ENCODE data around the gene CXorf38. TPM values are rescaled to one million over a fixed set of nuclear protein-coding genes. Genes with fewer than 3 reads are reported as not detected.
"Not testable (repeated sequence)": the region's sequence is repeated elsewhere in the genome, so short reads cannot be mapped to it uniquely, and the experiment has no call there.

Gene CXorf38
- total and polyA plus RNA-seq, 2 donors, result 8.0 to 12.5 TPM

GRCh38 chrX:40615976-40616375, 31.4 kb downstream of the CXorf38 start:
- Histone ChIP-seq H3K4me1 (ENCODE audit: insufficient read depth) (no peaks in the 10 kb centered on the region), H3K4me3 (ENCODE audit: low read depth, low read length) (no peak overlapping the region), H3K27ac (ENCODE audit: low read depth) (no peak overlapping the region), H3K36me3 (ENCODE audit: insufficient read depth) (no peaks in the 10 kb centered on the region)
- WGBS, result 80% methylated on average over 9 of the region's 9 CpGs
- DNase-seq (ENCODE audit: extremely low spot score), result no peak

GRCh38 chrX:40612511-40612910, 34.9 kb downstream of the CXorf38 start:
- Histone ChIP-seq H3K4me1 (ENCODE audit: insufficient read depth) (no peaks in the 10 kb centered on the region), H3K27ac (ENCODE audit: low read depth) (no peak overlapping the region), H3K36me3 (ENCODE audit: insufficient read depth) (no peaks in the 10 kb centered on the region), H3K4me3 (ENCODE audit: low read depth, low read length) (no peak overlapping the region)
- WGBS, result 59% methylated on average over 4 of the region's 4 CpGs
- no peak for DNase-seq (ENCODE audit: extremely low spot score)

DNA sequence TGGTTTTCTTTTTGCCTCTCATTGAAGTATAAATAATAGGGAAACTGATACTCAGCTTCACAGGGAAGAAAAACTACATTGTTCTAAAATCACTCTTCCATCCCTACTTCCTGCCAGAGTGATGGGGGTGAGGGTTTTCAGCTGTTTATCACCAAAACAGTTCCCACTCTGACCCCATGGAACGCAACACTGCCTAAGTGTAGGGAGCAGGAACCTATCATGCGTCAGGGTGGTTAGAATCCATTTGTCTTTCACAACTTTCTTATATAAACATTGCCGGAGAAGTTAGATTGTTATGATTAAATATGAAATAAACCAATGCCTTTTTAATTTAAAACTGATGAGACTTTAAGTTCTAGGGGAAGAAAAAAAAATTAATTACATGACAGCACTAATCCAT, 40.0 kb downstream of the CXorf38 start:
- no peak overlapping the region for H3K4me3 ChIP-seq (ENCODE audit: low read depth, low read length)
- WGBS, result 57% methylated on average over 3 of the region's 3 CpGs
- H3K4me1 ChIP-seq (ENCODE audit: insufficient read depth), result no peaks in the 10 kb centered on the region
- DNase-seq (ENCODE audit: extremely low spot score), result no peak
- no peaks in the 10 kb centered on the region for H3K36me3 ChIP-seq (ENCODE audit: insufficient read depth)
- H3K27ac ChIP-seq (ENCODE audit: low read depth), result no peak overlapping the region

- Histone ChIP-seq H3K27ac (ENCODE audit: low read depth) (no peak overlapping the region), H3K4me3 (ENCODE audit: low read depth, low read length) (no peak overlapping the region), H3K4me1 (ENCODE audit: insufficient read depth) (no peaks in the 10 kb centered on the region), H3K36me3 (ENCODE audit: insufficient read depth) (no peaks in the 10 kb centered on the region)
- DNase-seq (ENCODE audit: extremely low spot score), result no peak
- WGBS, result 95% methylated on average over 6 of the region's 6 CpGs
Observed at GRCh38 chrX:40603446-40603845, 43.9 kb downstream of the CXorf38 start.

- H3K4me3 ChIP-seq (ENCODE audit: low read depth, low read length); H3K4me1 ChIP-seq (ENCODE audit: insufficient read depth); H3K36me3 ChIP-seq (ENCODE audit: insufficient read depth); H3K27ac ChIP-seq (ENCODE audit: low read depth); DNase-seq (ENCODE audit: extremely low spot score): not testable (repeated sequence)
- WGBS, result 93% methylated on average over 6 of the region's 6 CpGs
Observed at GRCh38 chrX:40589616-40590321, 57.6 kb downstream of the CXorf38 start.

DNA sequence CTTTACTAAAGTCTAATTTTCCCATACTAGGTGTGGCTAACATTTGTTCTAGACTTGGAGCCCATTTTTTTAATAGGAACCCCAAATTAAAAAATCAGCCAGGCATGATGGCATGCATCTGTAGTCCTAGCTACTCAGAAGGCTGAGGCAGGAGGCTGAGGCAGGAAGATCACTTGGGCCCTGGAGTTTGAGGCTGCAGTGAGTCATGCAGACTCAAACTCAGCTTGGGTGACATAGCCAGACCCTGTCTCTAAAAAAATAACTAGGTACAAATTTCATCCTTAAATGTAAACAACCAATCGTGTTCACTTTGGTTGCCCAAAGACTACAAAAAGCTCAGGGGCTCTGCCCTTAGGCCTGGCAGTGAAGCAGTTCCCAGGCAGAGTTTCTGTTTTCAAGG, 59.7 kb downstream of the CXorf38 start:
- H3K4me3 ChIP-seq (ENCODE audit: low read depth, low read length); H3K36me3 ChIP-seq (ENCODE audit: insufficient read depth); DNase-seq (ENCODE audit: extremely low spot score); H3K4me1 ChIP-seq (ENCODE audit: insufficient read depth); H3K27ac ChIP-seq (ENCODE audit: low read depth): not testable (repeated sequence)
- 55% methylated on average over 1 of the region's 1 CpG for WGBS

GRCh38 chrX:40582811-40583210, 64.5 kb downstream of the CXorf38 start:
- no peaks in the 10 kb centered on the region for H3K4me1 ChIP-seq (ENCODE audit: insufficient read depth)
- DNase-seq (ENCODE audit: extremely low spot score), result no peak
- 79% methylated on average over 2 of the region's 2 CpGs for WGBS
- H3K36me3 ChIP-seq (ENCODE audit: insufficient read depth), result no peaks in the 10 kb centered on the region
- H3K27ac ChIP-seq (ENCODE audit: low read depth), result no peak overlapping the region
- no peak overlapping the region for H3K4me3 ChIP-seq (ENCODE audit: low read depth, low read length)

DNA sequence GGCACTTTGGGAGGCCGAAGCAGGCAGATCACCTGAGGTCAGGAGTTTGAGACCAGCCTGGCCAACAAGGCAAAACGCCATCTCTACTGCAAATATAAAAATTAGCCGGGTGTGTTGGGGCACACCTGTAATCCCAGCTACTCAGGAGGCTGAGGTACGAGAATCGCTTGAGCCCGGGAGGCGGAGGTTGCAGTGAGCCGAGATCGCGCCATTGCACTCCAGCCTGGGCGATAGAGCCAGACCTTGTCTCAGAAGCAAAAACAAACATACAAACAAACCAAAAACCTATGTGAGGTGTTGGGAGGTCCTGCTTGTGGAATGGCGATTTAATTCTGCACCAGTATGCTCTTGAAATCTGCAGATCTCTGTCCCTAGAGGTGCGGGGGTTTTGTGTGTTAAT, 65.2 kb downstream of the CXorf38 start:
- not testable (repeated sequence) for H3K4me1 ChIP-seq (ENCODE audit: insufficient read depth); H3K27ac ChIP-seq (ENCODE audit: low read depth); DNase-seq (ENCODE audit: extremely low spot score); H3K36me3 ChIP-seq (ENCODE audit: insufficient read depth); H3K4me3 ChIP-seq (ENCODE audit: low read depth, low read length)
- 94% methylated on average over 13 of the region's 13 CpGs for WGBS

- Histone ChIP-seq H3K4me3 (ENCODE audit: low read depth, low read length) (peak overlapping the region; percentile 89), H3K27ac (ENCODE audit: low read depth) (peak overlapping the region; percentile 86), H3K4me1 (ENCODE audit: insufficient read depth) (no peaks in the 10 kb centered on the region), H3K36me3 (ENCODE audit: insufficient read depth) (no peaks in the 10 kb centered on the region)
- WGBS, result 3% methylated on average over 15 of the region's 15 CpGs
- no peak for DNase-seq (ENCODE audit: extremely low spot score)
Observed at GRCh38 chrX:40581336-40581920, 65.9 kb downstream of the CXorf38 start.

- Histone ChIP-seq H3K4me1 (ENCODE audit: insufficient read depth) (no peaks in the 10 kb centered on the region), H3K36me3 (ENCODE audit: insufficient read depth) (no peaks in the 10 kb centered on the region), H3K4me3 (ENCODE audit: low read depth, low read length) (peak within 1 kb of the TSS; percentile 89), H3K27ac (ENCODE audit: low read depth) (peak within 1 kb of the TSS; percentile 86)
- under 1% methylated on average over 88 of the region's 89 CpGs for WGBS
- peak; percentile 86 for DNase-seq (ENCODE audit: extremely low spot score)
Observed at GRCh38 chrX:40580537-40581335, 66.6 kb downstream of the CXorf38 start, which contains the start of gene ATP6AP2. Gene ATP6AP2 (plus strand): TSS chrX:40580970. CDS start chrX:40581066, 96 bp downstream.

- H3K4me3 ChIP-seq (ENCODE audit: low read depth, low read length), result peak overlapping the region; percentile 40
- H3K27ac ChIP-seq (ENCODE audit: low read depth), result peak overlapping the region; percentile 63
- no peaks in the 10 kb centered on the region for H3K36me3 ChIP-seq (ENCODE audit: insufficient read depth)
- no peak for DNase-seq (ENCODE audit: extremely low spot score)
- WGBS, result 13% methylated on average over 12 of the region's 12 CpGs
- no peaks in the 10 kb centered on the region for H3K4me1 ChIP-seq (ENCODE audit: insufficient read depth)
Observed at GRCh38 chrX:40579900-40580536, 67.3 kb downstream of the CXorf38 start.

DNA sequence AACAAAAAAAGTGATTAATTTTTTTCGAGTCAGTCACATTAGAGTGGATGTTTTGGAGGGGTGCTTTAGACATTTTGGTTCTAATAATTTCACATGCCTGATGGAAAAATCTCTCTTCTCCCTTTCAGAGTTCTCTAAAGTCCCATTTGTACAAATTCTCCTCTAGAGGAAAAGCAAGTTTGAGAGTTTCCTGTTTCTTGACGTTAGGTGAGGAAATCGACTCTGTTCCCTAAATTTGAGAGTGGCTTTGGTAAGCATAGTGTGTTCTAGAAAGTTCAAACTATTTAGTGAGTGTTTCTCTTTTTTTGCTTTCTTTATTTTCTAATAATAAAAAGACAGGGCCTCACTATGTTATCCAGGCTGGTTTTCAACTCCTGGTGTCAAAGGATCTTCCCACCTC, 68.2 kb downstream of the CXorf38 start:
- no peak for DNase-seq (ENCODE audit: extremely low spot score)
- no peaks in the 10 kb centered on the region for H3K4me1 ChIP-seq (ENCODE audit: insufficient read depth)
- no peaks in the 10 kb centered on the region for H3K36me3 ChIP-seq (ENCODE audit: insufficient read depth)
- no peak overlapping the region for H3K4me3 ChIP-seq (ENCODE audit: low read depth, low read length)
- no peak overlapping the region for H3K27ac ChIP-seq (ENCODE audit: low read depth)
- 79% methylated on average over 3 of the region's 3 CpGs for WGBS

DNA sequence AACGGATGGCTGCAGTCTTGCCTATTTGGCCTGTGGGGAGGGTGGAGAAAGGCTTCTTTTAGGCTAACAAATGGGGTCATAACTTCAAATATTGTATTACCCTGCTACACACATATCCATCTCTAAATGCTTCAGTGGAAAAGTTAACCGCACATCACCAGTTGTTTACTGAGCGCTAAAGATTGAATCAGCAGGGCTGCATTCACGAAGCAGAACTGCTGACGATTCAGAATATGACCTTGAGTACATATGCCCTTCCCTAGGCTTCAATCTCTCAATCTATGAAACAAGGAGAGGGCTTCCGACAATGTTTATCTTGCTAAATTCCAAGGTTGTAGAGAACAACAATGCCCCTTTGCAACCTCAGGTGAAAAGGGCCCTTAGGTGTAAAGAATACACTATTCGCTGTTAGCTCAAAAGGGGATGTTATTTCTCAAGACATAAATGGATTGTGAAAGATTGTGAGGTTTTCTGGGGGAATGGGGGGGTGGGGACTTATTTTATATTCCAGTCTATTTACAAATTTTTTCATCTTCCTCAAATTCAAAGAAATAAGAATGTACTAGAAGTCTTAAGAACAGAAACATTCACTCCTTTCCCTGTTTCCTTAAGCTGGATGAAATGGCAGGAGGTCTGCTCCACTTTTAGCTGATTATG, 69.2 kb downstream of the CXorf38 start:
- Histone ChIP-seq H3K4me1 (ENCODE audit: insufficient read depth) (no peaks in the 10 kb centered on the region), H3K4me3 (ENCODE audit: low read depth, low read length) (no peak overlapping the region), H3K36me3 (ENCODE audit: insufficient read depth) (no peaks in the 10 kb centered on the region), H3K27ac (ENCODE audit: low read depth) (no peak overlapping the region)
- DNase-seq (ENCODE audit: extremely low spot score), result no peak
- 76% methylated on average over 7 of the region's 7 CpGs for WGBS

Measured in urinary bladder (tissue), 4 donors.